Jurkat, Clone E6-1 (cell line): ENCODE measurements around the gene PRTFDC1.

Source experiments
- DNase-seq: peaks from one replicate; pipeline ENCODE4 v3.0.0-alpha.2; 2011; ENCODE audit warnings: low read depth, low spot score
- H3K4me3 ChIP-seq: 2 replicates; pipeline ENCODE4 v1.5.1; 2011; ENCODE audit warnings: mild to moderate bottlenecking, low read length, control low read depth, moderate library complexity

Gene PRTFDC1

GRCh38 chr10:24915304-24915703 lies 37.1 kb downstream of the PRTFDC1 start:
- H3K4me3 ChIP-seq, result no peak overlapping the region
- DNase-seq, result no peak

- no peak overlapping the region for H3K4me3 ChIP-seq
- DNase-seq, result no peak
These were observed 38.3 kb downstream of the PRTFDC1 start for GRCh38 chr10:24914148-24914547.

DNA sequence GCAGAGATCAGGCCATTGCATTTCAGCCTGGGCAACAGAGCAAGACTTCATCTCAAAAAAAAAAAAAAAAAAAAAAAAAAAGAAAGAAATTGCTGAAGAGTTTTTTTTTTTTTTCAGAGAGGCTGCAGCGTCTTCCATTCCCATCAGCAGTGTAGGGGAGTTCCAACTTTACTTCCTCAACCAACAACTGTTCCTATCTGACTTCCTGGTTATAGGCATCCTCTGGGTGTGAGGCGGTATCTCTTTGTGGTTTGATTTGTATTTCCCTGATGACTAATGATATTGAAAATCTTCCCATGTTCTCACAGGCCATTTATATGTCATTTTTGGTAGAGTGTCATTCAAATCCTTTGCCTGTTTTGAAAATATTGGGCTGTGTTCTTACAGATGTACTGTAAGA lies 40.2 kb downstream of the PRTFDC1 start:
- DNase-seq, result no peak
- no peak overlapping the region for H3K4me3 ChIP-seq

- no peak for DNase-seq
- H3K4me3 ChIP-seq, result no peak overlapping the region
These were observed 41.4 kb downstream of the PRTFDC1 start for GRCh38 chr10:24911029-24911428.

GRCh38 chr10:24910574-24910973 lies 41.8 kb downstream of the PRTFDC1 start:
- no peak overlapping the region for H3K4me3 ChIP-seq

GRCh38 chr10:24908793-24909423 lies 43.5 kb downstream of the PRTFDC1 start:
- no peak for DNase-seq

More at GRCh38 chr10:24910574-24910973, 41.8 kb downstream of the PRTFDC1 start:
- DNase-seq, result no peak

GRCh38 chr10:24907956-24908355 lies 44.5 kb downstream of the PRTFDC1 start:
- DNase-seq, result no peak
- H3K4me3 ChIP-seq, result no peak overlapping the region

More at GRCh38 chr10:24908793-24909423, 43.5 kb downstream of the PRTFDC1 start:
- H3K4me3 ChIP-seq, result no peak overlapping the region

DNA sequence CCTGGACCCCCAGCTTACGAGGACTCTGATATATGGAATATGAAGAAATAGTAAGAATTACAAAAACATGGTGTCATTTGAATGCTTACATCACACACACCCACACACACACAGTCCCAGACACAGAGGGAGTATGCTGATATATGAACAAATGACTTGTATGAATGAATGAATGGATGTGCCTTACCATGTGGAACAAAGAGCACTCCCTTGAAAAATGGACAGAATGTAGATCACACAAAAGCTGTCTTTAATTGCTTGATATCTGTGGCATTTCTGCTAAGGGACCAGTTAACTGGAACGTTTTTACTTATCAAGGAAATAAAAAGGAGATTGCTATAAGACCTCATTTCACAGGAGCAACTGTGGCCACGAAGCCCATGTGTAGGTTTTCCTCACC lies 46.0 kb downstream of the PRTFDC1 start:
- H3K4me3 ChIP-seq, result no peak overlapping the region
- DNase-seq, result no peak

DNA sequence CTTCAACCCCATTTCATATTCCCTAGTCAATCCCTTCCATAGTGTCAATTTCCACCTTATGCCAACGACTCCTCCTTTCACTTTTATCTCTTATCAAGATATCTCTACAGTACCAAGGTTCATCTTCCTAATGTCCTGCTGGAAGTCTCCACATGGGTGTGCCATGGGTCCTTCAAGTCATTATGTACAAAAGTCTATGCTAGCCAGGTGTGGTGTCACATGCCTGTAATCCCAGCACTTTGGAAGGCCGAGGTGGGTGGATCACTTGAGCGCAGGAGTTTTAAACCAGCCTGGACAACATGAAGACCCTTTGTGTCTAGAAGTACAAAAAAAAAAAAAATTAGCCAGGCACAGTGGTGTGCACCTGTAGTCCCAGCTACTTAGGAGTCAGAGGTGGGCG lies 47.6 kb downstream of the PRTFDC1 start:
- DNase-seq, result no peak
- H3K4me3 ChIP-seq, result no peak overlapping the region

DNA sequence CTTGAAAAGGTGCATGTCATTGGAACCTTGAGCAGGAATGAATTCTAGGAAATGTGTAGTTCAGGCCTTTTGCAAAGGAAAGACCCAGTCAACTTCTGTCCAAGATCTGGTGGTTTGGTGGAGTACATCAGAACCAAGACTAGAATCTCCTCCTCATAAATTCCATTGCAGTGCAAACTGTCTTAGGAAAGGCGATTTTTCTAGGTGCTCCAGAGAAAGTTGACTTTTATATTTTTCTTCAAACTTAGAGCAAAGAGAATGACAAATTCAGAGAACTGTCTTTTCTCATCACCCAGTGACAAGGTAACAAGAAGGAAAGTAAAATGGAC lies 50.0 kb downstream of the PRTFDC1 start:
- DNase-seq, result no peak
- no peak overlapping the region for H3K4me3 ChIP-seq

DNA sequence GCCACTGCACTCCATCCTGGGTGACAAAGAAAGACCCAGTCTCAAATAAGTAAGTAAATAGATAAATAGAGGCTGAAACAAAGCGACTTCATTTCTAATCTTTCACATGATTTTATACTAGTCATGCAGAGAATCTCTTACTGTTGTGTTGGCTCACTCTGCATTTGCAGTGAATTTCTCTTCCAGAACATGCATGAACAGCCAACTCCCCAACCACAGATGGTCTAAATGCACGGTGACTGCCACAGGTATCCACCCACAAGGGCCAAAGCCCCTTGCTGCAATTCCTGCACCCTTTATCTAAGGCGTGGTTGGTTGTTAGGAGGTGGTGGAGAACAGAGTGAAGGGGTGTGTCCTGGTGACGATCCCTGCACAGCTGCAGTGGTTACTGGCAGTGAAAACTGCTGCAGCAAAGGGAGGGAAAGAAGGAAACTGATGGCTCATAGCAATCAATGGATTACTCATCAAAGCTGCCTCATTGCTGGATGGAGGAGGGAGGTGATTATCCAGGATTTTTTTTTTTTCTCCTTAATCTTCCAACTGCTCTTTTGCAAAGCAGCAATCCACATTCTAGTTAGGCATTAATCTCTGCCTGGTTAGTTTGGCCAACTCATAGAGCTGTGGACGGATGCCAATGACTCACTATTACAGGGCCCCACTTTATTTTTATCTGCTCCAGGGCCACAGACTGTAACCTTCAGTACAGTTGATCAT lies 50.6 kb downstream of the PRTFDC1 start:
- no peak overlapping the region for H3K4me3 ChIP-seq
- DNase-seq, result no peak

- no peak for DNase-seq
- no peak overlapping the region for H3K4me3 ChIP-seq
These were observed 51.3 kb downstream of the PRTFDC1 start for GRCh38 chr10:24900888-24901685.

- H3K4me3 ChIP-seq, result no peak overlapping the region
- DNase-seq, result no peak
These were observed 52.8 kb downstream of the PRTFDC1 start for GRCh38 chr10:24899571-24899970.

- no peak for DNase-seq
- H3K4me3 ChIP-seq, result no peak overlapping the region
These were observed 53.9 kb downstream of the PRTFDC1 start for GRCh38 chr10:24898501-24898900.

DNA sequence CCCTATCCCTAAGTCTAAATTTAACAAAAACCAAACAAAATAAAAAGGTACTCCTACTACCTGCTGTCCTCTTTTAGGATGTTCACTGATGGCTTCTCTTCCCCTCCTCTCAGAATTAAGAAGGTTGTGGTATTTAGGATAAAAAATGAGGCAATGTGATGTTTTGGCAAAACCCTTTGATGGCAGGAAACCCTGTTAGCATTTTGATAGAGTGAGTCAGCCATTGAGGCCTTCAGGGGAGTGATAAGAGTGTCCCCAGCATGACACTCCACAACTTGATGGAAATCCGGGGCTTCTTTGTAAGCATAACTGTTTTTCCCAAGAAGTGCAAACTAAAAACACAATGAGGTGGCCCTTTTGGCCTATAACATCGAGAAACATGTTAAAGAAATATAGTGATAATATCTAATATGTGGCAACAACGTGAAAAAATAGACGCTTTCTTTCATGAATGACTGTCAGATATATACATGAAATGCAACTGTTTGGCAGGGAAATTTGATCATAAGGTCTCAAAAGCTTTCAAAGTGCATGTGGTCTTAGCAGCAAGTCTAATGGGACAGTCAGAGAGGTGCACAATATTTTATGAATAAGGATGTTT lies 55.0 kb downstream of the PRTFDC1 start:
- DNase-seq, result peak; percentile 57

GRCh38 chr10:24894728-24895127 lies 57.7 kb downstream of the PRTFDC1 start:
- DNase-seq, result no peak
- no peak overlapping the region for H3K4me3 ChIP-seq

More for the DNA sequence above, 55.0 kb downstream of the PRTFDC1 start:
- no peak overlapping the region for H3K4me3 ChIP-seq

DNA sequence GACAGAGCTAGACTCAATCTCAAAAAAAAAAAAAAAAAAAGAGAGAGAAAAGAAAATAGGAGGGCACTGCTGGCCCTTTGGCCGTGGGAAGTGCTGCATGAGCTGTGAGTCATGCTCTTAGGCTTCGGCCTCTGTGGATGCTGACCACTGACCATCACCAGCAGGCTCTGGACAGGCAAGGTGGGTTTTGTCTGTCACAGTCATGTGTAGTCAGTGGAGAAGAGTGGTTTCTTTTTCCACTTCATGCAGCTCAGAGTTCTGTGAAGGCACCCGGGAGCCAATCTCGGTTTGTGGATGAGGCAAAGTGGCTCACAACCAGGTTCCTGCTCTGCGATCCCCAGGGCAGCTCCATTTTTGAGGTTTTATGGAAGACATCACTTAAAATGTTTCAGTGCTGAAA lies 58.1 kb downstream of the PRTFDC1 start:
- DNase-seq, result no peak

GRCh38 chr10:24893127-24893526 lies 59.3 kb downstream of the PRTFDC1 start:
- H3K4me3 ChIP-seq, result no peak overlapping the region
- no peak for DNase-seq

More for the DNA sequence above, 58.1 kb downstream of the PRTFDC1 start:
- no peak overlapping the region for H3K4me3 ChIP-seq

GRCh38 chr10:24891823-24892222 lies 60.6 kb downstream of the PRTFDC1 start:
- DNase-seq, result no peak

GRCh38 chr10:24889639-24890038 lies 62.8 kb downstream of the PRTFDC1 start:
- no peak for DNase-seq
- H3K4me3 ChIP-seq, result no peak overlapping the region

More at GRCh38 chr10:24891823-24892222, 60.6 kb downstream of the PRTFDC1 start:
- H3K4me3 ChIP-seq, result no peak overlapping the region
